Tibial nerve (tissue), 4 donors: ENCODE measurements around the gene RAD51D.

ENCODE experiments used
- CTCF ChIP-seq, 5 experiments: fragments of 200-600 bp in 3 of 5; fragments of 450-650 bp in 2 of 5; sonication (generic) in 3 of 5; IDR thresholded peaks; one replicate each; pipeline ENCODE4 v1.5.1; 2016 to 2019; ENCODE audit warnings: antibody characterized with exemption in 5 of 5, mild to moderate bottlenecking in 3 of 5, moderate library complexity in 2 of 5
- EP300 ChIP-seq, 2 donors: sonication (generic); formaldehyde crosslinking; IDR thresholded peaks; one replicate each; pipeline ENCODE4 v1.6.1; 2017; ENCODE audit warnings: antibody characterized with exemption in 2 of 2, mild to moderate bottlenecking in 1 of 2
- POLR2A ChIP-seq, 2 donors: fragments of 450-650 bp; IDR thresholded peaks; one replicate each; pipeline ENCODE4 v1.6.1; 2017; ENCODE audit warnings: antibody characterized with exemption in 2 of 2, mild to moderate bottlenecking in 2 of 2, moderate library complexity in 2 of 2

- TF ChIP-seq CTCF (IDR thresholded peaks at IDR 0.05) (no peak), EP300 (IDR thresholded peaks at IDR 0.05) (no peak), POLR2A (IDR thresholded peaks at IDR 0.05) (no peak)
These were observed 36.6 kb downstream of the RAD51D start for GRCh38 chr17:35083071-35083470.
